Esophagus muscularis mucosa (tissue), 4 donors: ENCODE data around the gene CORIN.

Experiments
- CTCF ChIP-seq, 3 experiments: fragments of 200-600 bp in 2 of 3; fragments of 450-650 bp in 1 of 3; sonication (generic) in 2 of 3; IDR thresholded peaks; one replicate each; pipeline ENCODE4 v1.5.1; 2017 to 2019; ENCODE audit warnings: antibody characterized with exemption in 3 of 3, mild to moderate bottlenecking in 2 of 3, moderate library complexity in 1 of 3
- EP300 ChIP-seq: sonication (generic); formaldehyde crosslinking; IDR thresholded peaks from one replicate; pipeline ENCODE4 v1.6.1; 2017; ENCODE audit warnings: antibody characterized with exemption
- POLR2A ChIP-seq: fragments of 450-650 bp; IDR thresholded peaks from one replicate; pipeline ENCODE4 v1.6.1; 2017; ENCODE audit warnings: antibody characterized with exemption, moderate library complexity, mild to moderate bottlenecking, low read depth

GRCh38 chr4:47814618-47815295, 23.1 kb downstream of the CORIN start:
- no peak for TF ChIP-seq CTCF (IDR thresholded peaks at IDR 0.05)
- TF ChIP-seq EP300, result no peak
- TF ChIP-seq POLR2A, result no peak
